Occipital lobe (tissue), 2 donors: ENCODE results near the gene AZIN2. TPM values are rescaled to one million over a fixed set of nuclear protein-coding genes. Genes with fewer than 3 reads are reported as not detected.
"Not testable (repeated sequence)": the region's sequence is repeated elsewhere in the genome, so short reads cannot be mapped to it uniquely, and the experiment has no call there.

Experiments used
- DNase-seq: peaks from one replicate; lab custom pipeline; 2025; lab: John Stamatoyannopoulos, UW
- total RNA-seq: library from RNA; depleted of rRNA; stranded (reverse); fragments of >200 nt; gene quantifications from one replicate; pipeline ENCODE4 v1.2.3, GENCODE V29; 2014

Gene AZIN2
- total RNA-seq, 1 donor from 2014 or later = 25.4 TPM

DNA sequence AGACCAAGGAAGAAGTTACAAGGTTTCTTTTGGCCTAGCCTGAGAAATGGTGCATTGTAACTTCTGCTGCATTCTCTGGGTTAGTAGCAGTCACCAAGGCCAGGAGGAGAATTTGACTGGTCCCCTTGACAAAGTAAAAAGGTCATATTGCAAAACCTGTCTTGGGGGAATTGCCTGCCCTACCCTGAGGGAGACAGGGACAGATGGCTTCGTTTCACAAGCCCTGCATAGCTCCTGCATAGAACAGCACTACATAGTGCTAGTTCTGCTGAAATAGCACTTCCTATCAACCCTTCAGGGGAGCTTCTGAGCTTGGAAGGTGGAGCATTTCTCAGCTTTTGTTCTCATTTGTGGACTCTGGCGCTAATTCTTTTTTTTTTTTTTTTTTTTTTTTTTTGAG lies 23.9 kb upstream of the AZIN2 start:
- DNase-seq = no peak

DNA sequence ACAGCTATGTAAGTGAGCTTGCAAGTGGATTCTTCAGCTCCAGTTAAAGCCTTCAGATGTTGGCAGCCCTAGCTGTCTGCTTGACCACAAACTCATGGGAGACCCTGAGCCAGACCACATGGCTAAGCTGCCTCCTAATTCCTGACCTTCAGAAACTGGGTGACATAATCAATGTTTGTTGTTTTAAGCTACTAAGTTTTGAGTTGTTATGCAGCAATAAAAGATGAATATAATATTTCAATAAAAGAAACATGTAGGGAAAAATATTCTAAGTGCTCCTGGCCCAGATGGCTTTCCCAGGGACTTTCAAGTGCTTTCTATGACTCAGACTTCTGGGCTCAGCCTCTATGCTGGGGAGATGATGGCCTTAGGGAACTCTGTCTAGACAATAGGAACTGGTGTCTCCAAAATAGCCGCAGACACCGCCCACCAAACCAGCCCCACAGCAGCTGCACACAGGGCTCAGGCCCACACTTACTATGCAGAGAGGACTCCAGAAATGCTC lies 20.3 kb upstream of the AZIN2 start:
- DNase-seq = peak; percentile 63

DNA sequence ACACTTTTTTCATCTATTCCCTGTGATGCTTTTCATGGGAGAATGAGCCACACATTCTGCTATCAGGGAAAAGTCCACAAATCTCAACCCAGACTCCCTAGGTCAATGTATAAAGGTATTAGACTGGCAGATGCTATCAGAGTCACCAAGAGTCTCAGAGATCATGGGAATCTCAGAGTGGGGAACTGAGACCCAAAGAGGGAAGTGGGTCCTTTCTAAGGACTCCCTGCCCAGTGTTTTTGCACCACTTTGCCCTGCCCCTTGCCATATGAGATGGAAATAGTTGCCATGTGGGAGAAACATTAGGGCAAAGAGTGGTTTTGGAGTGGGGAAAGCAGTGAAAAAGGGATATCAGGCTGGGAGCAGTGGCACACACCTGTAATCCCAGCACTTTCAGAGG lies 19.1 kb upstream of the AZIN2 start:
- no peak for DNase-seq

DNA sequence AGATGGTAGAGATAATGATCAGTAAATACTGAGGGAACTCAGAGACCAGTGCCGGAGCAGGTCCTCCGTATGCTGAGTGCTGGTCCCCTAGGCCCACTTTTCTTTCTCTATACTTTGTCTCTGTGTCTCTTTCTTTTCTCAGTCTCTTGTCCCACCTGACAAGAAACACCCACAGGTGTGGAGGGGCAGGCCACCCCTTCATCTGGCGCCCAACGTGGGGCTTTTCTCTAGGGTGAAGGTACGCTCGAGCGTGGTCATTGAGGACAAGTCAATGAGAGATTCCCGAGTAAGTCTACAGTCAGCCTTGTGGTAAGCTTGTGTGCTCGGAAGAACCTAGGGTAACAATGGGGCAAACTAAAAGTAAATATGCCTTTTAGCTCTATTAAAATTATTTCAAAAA lies 16.7 kb upstream of the AZIN2 start:
- DNase-seq = not testable (repeated sequence)

DNA sequence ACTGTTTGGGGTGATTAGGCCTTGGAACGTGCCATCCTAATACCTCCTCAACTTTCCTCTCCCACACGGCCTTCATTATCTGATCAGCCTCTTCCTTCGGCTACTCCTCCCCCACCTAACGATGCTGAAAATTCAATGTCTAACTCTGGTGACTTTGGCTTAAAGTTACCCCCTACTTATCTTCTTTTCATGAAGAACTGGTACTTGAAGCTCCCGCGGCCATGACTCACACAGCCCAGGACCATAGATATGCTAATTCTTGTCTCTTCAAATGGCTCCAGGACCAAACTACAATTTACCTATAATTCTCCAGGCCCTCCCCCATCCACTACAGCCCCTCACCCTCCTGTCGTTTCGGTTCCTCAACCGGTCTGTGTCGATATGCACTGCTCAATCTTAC lies 15.7 kb upstream of the AZIN2 start:
- DNase-seq = no peak

DNA sequence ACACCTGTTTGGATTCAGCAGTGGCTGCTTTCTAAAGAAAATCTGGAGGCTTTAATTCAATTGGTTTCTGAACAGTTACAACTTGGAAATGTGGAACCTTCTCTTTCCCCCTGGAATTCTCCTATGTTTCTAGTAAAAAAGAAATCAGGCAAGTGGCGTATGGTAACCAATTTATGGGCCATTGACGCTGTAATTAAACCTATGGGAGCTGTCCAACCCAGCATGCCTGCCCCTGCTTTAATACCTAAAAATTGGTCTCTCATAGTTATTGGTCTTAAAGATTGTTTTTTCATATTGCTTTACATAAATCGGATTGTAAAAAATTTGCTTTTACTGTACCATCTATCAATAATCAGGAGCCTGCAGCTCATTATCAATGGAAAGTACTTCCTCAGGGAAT lies 14.5 kb upstream of the AZIN2 start:
- not testable (repeated sequence) for DNase-seq

DNA sequence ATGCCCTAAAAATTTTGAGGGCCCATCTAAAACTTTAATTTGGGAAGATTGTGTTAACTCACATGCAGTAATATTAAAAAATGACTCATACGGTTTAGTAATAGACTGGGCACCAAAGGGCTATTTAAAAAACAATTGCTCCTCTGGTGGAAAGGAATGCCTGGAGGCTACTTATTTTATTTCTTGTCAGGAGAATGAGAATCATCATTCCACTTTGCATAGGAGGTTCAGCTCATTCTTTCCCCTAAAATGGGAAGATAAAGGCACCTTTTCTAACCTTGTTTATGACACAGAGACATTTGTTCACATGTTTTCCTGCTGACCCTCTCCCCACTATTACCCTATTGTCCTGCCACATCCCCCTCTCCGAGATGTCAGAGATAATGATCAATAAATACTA lies 12.8 kb upstream of the AZIN2 start:
- DNase-seq = not testable (repeated sequence)

DNA sequence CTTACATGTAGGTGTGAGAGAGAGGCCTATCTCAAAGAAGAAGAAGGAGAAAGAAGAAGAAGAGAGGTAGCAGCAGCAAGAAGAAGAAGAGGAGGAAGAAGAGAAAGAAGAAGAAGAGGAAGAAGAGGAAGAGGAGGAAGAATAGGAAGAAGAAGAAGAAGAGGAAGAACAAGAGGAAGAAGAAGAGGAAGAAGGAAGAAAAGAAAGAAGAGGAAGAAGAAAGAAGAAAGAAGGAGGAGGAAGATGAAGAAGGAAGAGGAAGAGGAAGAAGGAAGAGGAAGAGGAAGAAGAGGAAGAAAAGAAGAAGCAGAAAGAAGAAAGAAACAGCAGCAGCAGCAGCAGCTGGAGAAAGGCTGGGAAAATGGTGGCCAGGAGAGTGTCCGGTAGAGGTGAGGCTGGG lies 10.3 kb upstream of the AZIN2 start:
- no peak for DNase-seq

DNA sequence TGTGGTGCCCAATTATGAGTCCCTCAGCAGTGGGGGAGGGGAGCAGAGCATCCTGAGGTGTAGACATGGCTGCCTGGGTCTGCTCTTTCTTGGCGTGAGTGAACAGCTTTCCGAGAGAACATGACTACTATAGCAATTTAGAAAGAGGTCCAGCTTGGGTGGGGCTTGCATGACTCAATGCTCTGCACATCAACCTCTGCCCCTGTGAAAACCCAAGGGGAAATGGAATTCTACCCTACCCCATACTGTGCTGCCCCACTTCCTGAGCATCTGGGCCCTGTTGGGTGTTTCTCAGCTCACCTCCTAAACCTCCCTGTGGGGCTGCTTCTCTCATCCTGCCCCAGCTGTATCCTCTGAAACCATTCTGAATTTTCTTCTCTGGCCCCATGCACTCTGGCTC lies 8.2 kb upstream of the AZIN2 start:
- no peak for DNase-seq

DNA sequence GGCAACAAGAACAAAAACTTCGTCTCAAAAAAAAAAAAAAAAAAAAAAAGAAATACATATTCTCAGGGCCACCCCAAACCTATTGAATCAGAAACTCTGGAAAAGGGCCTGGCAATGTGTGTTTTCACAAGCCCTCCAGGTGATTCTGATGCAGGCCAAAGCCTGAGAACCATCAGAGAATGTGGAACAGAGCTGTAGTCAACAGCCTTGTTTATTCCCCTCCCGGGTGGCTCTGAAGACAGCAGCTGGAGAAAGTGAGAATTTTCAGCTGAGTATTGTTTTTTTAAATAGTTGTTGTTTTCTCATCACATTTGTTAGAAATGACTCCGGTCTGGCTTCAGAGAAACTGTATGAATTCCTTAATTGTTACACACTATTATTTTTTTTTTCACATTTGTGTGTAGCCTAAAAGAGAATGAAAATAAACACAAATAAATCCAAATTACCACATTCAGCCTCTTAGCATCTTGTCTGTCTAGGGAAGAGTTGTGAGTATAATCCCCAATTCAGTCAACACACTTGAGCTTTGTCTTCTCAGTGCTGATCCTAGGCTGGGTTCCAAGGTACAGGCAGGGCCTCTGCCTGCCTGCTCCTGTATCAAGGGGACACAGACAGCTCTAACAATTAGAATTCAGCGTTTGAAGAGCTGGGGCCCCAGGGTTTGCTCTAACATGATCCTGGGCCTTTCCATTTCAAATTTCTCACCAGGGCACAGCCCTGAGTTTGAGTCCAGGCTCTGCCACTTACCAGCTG lies 6.6 kb upstream of the AZIN2 start:
- DNase-seq = peak; percentile 41

DNA sequence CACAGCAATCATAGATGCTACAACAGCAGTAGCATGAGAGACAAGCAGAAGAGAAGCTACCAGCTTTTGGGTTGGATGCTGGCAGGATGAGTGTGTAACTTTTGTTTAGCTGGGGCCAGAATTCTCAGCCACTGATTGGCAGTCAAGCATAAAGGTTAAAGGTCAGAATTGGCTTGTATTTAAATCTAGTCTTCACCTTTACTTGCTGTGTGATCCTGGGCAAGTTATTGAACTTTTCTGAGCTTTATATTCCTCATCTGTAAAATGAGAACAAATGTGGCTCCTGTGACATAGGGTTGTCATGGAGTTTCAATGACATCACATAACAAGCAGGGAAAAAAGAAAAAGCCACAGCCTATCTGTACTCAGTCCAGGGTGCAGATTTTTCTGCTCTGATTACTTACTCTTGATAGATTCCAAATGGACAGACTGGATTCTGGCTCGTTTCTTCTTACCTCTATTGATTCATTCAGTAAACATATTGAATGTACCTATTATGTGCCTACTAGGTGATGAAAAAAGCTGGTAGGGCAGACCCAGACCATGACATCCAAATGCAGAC lies 2.8 kb upstream of the AZIN2 start:
- DNase-seq = no peak

DNA sequence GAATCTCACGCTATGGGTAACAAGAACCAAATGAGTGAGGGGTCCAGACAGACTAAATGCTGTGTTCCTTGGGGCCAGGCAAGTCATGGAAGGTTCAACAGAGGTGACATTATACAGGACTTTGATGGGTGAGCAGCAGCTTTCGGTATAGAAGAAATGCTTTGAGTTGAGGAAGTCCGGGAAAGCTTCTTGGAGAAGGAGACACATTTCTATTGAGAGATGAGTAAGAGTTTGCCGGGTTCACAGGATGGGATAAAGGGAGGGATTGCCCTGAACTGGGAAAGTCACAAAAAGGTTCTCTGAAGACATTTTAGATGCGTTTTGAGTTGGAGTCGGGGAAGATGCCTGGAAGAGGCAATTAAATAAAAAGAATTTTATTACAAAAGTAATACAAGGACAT lies 580 bp upstream of the AZIN2 start:
- no peak for DNase-seq

DNA sequence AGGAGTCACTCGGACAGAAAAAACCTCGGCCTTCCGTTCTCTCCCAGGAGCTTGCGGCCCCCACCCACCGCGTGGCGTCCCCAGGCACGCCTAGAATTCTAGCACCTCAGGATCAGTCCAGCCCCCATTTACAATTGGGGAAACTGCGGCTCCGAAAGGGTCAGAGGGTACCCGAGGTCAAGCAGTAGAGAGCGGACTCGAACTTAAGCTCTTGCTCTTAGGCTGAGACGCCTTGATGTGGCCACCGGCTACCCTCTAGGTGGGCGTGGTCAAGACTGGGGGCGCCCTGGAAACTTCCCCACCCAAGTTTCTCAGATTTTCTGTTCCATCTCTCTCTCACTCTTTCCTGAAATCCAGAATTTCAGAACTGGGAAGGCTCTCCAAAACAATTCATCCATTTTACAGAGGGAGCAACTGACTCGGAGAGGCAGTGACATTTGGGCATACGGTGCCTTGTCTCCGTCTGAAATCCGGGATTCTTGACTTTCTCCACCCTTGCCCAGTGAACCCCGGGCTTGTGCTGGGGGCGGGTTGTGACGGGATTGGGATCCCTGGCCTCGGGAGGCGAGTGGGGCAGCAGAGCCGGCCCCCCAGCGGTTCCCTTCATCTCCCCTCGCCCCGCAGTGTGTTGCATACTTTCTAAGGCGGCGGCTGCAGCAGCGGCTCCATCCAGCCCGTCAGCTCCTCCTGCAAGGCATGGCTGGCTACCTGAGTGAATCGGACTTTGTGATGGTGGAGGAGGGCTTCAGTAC lies 777 bp downstream of the AZIN2 start:
- DNase-seq = peak; percentile 24

DNA sequence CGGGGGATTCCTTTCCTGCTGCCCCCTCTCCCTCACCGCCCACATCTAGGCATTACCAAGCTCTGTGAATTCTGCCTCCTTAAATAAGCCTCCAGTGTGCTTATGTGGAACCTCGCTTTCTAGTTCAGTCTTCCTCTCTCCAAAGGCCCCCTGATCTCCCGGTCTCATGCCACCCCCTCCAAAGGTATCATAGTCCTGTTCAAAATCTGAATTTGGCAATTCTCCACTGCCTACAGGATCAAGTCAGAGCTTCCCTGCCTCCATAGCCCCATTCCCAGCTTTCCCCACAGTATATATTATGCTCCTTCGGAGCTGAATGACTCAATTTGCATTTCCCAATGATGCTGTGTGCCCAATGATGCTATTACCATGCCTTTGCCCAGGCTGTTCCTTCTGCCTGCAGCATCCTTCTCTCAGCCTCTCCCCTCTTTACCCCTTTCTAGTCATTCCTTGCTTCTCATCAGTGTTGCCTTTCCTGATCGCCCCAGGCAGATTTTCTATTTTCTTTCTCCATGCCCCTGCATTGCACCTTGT lies 1.7 kb downstream of the AZIN2 start:
- DNase-seq = no peak

DNA sequence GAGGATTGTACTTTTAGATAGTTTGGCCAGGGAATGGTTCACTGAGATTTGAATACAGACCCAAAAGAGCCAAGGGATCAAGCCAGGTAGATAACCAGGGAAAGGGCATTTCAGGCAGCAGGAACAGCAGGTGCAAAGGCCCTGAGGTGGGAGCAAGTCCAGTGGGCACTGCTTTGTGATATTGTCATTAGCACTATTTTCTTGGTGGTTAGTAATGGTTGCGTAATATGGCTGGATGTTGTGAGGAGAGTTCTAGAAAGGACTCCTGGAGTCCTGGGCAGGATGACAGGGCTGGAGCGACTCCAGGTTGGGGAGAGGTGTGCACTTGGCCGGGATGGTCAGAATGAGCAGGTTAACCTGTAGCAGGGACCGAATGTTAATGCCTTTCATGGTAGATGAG lies 4.4 kb downstream of the AZIN2 start:
- DNase-seq = no peak

DNA sequence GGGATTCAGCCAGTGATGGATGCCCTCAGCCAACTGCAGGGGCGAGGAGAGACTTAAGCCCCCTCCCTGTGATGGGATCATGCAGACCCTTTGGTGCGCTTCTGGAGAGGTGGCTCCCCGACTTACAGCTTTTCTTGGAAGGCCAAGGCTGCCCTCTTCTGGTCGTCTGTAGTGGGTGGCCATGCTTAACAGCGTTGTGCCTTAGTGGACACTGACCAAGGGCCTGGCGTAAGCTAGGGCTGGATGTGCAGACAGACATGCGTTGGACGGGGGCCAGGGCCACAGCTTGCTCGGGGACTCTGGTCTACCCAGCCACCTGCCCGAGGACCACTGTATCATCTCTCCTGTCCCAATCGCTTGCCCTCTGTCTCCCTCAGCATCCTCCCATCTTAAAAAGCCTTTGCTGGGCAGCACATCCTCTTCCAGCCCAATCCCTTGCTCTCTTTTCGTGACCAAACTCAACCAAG lies 5.5 kb downstream of the AZIN2 start:
- DNase-seq = peak; percentile 73

DNA sequence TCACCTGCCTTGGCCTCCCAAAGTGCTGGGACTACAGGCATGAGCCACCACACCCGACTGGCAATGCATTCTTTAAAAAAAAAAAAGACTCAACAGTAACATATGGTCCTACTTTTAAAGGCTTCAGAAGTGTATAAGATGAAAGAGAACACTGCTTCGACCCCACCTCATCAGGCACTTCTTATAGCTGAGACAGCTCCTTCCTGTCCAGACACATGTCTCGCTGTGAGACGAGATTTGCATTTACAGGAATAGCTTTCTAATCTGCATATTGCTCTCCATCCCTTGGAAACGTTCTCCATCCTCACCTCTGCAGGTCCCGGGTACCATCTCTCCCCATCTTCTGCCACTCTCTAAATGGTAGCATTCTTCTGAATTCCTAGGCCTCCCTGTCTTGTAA lies 6.7 kb downstream of the AZIN2 start:
- no peak for DNase-seq

DNA sequence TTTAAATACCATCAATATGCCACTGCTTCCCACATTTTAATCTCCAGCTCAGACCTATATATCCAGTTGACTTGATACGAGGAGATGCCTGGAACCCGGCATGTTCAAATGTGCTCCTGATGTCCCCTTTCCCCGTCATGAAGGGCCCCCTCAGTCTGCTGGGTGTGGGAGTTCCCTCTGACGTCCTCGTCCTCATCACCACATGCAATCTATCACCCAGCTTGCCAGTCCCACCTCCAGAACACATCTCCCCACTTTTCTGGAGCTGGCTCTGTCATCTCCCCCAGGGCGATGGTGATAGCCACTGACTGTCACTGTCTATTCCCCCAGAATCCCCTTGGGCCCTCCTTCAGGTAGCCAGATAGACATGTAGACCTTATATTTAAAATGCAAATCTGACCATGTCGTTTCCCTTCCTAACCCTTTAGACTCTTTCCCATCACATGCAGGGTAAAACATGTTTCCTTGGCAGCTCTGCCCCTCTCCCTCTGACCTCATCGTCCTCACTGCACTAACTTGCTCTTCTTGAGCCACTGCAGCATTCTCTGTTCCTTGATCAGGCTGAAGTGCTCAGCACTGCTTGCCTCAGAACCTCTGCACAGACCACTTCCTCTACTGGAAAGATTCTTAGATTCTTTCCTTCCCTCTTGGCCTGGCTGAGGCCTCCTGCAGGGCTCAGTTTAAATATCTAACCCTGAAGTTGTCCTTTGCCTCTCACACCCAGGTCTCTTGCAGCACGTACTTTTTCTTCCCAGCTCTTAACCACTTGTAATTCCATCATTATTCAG lies 7.4 kb downstream of the AZIN2 start:
- no peak for DNase-seq

DNA sequence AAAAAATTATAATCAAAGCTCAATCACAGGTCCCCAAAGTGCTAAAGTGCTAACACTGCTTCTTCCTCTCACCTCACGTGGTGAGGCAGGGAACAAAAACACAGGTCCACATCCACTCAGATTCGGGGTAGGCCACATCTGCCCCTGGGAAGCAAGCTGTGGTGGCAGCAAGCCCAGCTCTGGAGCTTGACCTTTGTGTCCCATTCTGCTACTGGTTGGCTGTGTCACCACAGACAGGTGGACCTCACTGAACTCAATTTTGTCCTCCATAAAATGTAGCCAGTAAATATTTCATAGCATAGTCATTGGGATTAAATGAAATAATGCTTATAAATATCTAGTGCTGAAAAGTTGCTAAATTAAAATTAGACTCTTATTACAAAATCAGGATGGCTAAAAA lies 8.5 kb downstream of the AZIN2 start:
- no peak for DNase-seq

DNA sequence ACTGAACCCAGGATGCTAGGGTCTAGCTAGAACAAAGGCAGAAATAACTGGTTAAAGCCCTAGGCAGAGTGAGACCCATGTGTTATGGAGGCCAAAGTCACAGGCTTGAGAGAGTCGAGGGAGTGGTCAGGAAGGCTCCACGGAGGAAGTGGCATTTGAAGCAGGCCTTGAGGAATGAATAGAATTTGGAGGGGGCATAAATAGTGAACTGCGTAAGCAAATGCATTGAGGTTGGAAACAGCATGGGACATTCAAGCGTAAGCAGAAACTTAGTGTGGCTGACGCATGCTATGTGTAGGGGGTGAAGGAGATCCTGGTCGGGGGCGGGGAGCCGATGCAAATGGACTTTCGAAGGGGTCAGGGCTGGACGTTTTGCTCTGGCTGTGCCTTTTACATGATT lies 11.5 kb downstream of the AZIN2 start:
- DNase-seq = no peak

DNA sequence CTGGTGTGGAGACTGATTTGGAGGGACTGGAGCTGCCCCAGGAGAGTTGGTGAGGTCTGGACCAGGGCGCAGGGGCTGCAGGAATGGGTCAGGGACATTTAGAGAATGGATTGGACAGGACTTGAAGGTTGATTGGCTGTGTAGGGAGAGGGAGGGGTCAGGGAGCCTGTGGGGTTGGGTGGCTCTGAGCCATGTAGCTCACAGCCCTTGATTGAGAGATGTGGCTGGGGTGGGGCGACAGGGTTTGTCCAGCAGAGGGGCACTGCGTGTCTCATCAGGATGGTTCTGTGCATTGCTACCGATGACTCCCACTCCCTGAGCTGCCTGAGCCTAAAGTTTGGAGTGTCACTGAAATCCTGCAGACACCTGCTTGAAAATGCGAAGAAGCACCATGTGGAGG lies 12.1 kb downstream of the AZIN2 start:
- no peak for DNase-seq
